Raji (cell line): Measurements from ENCODE around the gene CARD16.

ENCODE experiments used
- POLR2A ChIP-seq: IDR thresholded peaks from 2 replicates; pipeline ENCODE4 v1.6.1; 2011; ENCODE audit warnings: low read depth, low read length, control low read depth; ENCODE audit not compliant: insufficient read depth

Gene CARD16

DNA sequence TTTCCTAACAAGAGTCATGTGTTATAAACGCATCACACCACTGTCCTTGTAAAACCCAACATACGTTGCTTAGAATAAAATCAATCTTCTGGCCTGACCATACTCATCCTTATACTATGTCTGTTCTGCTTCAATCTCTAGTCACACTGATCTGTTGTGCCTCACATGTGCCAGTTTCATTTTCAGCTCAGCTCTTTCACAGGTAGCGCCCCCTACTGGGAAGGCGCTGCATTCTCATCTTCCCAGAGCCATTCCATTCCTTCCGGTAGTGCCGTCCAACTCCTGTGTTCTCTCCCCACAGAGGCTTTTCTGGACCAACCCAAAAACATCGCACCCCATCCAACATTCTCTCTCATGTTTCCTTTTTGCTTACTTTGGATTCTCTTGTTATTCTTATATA is 44.3 kb downstream of the CARD16 start:
- no peak for TF ChIP-seq POLR2A

DNA sequence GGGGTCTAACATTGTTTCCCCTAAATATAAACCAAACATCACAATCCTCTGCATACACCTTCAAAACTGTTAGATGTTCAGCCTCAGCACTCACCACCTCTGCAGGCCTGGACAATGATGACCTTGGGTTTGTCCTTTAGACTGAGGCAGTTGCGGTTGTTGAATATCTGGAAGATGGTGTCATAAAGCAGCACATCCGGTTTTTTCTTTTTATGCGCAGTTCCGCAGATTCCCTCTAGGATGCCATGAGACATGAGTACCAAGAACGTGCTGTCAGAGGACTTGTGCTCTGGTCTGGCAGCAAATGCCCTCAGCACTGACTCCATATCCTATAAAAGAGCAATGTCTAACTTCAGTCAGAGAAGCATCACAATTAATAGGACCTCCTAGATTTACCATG is 45.0 kb downstream of the CARD16 start:
- no peak for TF ChIP-seq POLR2A

- no peak for TF ChIP-seq POLR2A
These were observed 45.4 kb downstream of the CARD16 start for GRCh38 chr11:104999721-105000120.

DNA sequence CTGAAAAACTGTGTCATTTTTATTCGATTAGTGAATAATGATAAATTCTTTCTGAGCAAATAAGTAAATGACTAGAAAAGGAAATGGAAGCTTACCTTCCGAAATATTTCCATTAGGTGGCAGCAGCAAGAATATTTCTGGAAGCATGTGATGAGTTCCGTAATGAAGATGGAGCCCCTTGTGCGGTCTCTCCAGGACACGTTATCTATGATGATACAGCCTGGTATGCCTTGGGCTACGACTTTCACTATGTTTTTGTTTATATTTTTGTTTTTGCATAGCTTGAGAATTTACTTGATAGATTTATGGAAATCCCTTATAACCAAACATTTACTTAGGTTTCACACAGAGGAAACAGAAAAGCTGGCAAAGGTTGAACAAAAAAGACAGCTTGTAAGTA is 47.8 kb downstream of the CARD16 start:
- no peak for TF ChIP-seq POLR2A

DNA sequence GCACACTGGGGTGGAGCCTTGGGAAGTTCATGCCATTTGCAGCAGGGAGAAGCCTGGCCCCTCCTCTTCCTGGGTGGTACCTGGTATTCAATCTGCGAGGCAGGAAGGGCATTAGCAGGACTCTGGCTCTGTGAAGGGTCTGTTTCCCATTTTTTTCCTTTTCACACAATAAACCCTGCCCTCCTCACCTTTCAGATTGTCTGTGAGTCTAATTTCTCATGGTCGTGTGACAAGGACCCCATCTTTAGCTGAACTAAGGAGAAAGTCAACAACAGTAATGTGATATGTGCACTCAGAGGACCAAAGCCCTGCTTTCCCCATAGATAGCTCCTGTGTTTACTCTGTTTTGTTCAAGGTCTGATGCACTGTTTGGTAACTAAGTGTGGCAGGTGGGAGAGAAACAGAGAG is 50.1 kb downstream of the CARD16 start:
- TF ChIP-seq POLR2A = no peak

GRCh38 chr11:104992781-104993180 is 52.4 kb downstream of the CARD16 start:
- TF ChIP-seq POLR2A = no peak

DNA sequence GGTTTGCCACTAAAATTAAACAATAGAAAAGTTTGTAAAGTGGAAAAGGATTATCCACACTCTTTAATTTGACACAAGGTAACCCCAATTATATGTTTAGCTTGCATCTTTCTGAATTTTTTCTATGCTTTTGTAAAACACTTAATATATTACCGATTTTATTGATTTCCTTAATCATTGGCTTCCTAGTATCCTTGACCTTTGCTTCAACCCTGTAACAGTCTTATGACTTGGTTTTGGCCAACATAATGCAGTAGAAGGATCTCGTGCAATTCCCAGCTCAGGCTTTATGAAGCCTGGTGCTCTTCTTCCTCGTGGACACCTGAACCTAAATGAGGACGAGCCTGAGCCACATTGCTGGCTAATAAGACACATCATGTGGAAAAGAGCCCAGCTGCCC is 53.1 kb downstream of the CARD16 start:
- TF ChIP-seq POLR2A = no peak
